Esophagus muscularis mucosa (tissue), 4 donors: ENCODE measurements around the gene OR6J1. TPM values are rescaled to one million over a fixed set of nuclear protein-coding genes. Genes with fewer than 3 reads are reported as not detected.
"Not testable (repeated sequence)": the region's sequence is repeated elsewhere in the genome, so short reads cannot be mapped to it uniquely, and the experiment has no call there.

ENCODE experiments used
- DNase-seq: peaks from one replicate; pipeline ENCODE4 v3.0.0-alpha.2; 2017; ENCODE audit errors: extremely low spot score
- H3K27ac ChIP-seq, 4 donors: fragments of 200-600 bp; sonication (generic); replicated peaks in 1 of 4; 1 replicate in 3 of 4; 2 replicates in 1 of 4; pipeline ENCODE4 v1.5.1; 2016 to 2019; ENCODE audit warnings: mild to moderate bottlenecking in 1 of 4
- H3K27me3 ChIP-seq, 4 donors: fragments of 200-600 bp; sonication (generic); one replicate each; pipeline versions ENCODE4 v1.5.1 to v1.6.0; 2016 to 2019
- H3K36me3 ChIP-seq, 4 donors: fragments of 200-600 bp; sonication (generic); one replicate each; pipeline ENCODE4 v1.5.1; 2016 to 2019
- H3K4me1 ChIP-seq, 4 donors: fragments of 200-600 bp; sonication (generic); one replicate each; pipeline ENCODE4 v1.5.1; 2016 to 2019
- H3K4me3 ChIP-seq, 4 donors: fragments of 200-600 bp; sonication (generic); 1 replicate in 2 of 4; 2 replicates in 2 of 4; pipeline ENCODE4 v1.5.1; 2016 to 2019; ENCODE audit warnings: mild to moderate bottlenecking in 4 of 4, moderate library complexity in 1 of 4
- H3K9me3 ChIP-seq, 4 donors: fragments of 200-600 bp; sonication (generic); 1 replicate in 3 of 4; 2 replicates in 1 of 4; pipeline ENCODE4 v1.5.1; 2016 to 2019
- CTCF ChIP-seq, 3 experiments: fragments of 200-600 bp in 2 of 3; fragments of 450-650 bp in 1 of 3; sonication (generic) in 2 of 3; IDR thresholded peaks; one replicate each; pipeline ENCODE4 v1.5.1; 2017 to 2019; ENCODE audit warnings: antibody characterized with exemption in 3 of 3, mild to moderate bottlenecking in 2 of 3, moderate library complexity in 1 of 3
- EP300 ChIP-seq: sonication (generic); formaldehyde crosslinking; IDR thresholded peaks from one replicate; pipeline ENCODE4 v1.6.1; 2017; ENCODE audit warnings: antibody characterized with exemption
- POLR2A ChIP-seq: fragments of 450-650 bp; IDR thresholded peaks from one replicate; pipeline ENCODE4 v1.6.1; 2017; ENCODE audit warnings: antibody characterized with exemption, moderate library complexity, mild to moderate bottlenecking, low read depth
- POLR2AphosphoS5 ChIP-seq, 2 donors: sonication (generic); formaldehyde crosslinking; IDR thresholded peaks; one replicate each; pipeline ENCODE4 v1.6.1; 2017; ENCODE audit warnings: antibody characterized with exemption in 2 of 2
- WGBS: methylation state at CpG from one replicate; pipeline ENCODE4 v1.1.5; 2018; 5-methylcytosine and 5-hydroxymethylcytosine counted together
- intact Hi-C: fragments of 100-400 bp; cut with DNase I; formaldehyde crosslinking; loops from one replicate; pipeline ENCODE4 v1.15.1; 2023
- total RNA-seq, 4 donors: library from RNA; depleted of rRNA; stranded (reverse); fragments of >200 nt; gene quantifications; one replicate each; pipeline versions ENCODE4 v1.1.0 to v1.2.1, GENCODE V29; 2016

OR6J1 gene
- total RNA-seq, 4 donors from 2014 or later = not detected

GRCh38 chr14:22648506-22648905 lies 4.4 kb upstream of the OR6J1 start:
- no peaks in the 10 kb centered on the region for H3K27me3 ChIP-seq
- no peak overlapping the region for H3K27ac ChIP-seq
- no peak overlapping the region for H3K4me3 ChIP-seq
- H3K36me3 ChIP-seq = no peaks in the 10 kb centered on the region
- intact Hi-C loops = no loop called here
- no peak for DNase-seq
- 64% methylated on average over 2 of the region's 2 CpGs for WGBS
- TF ChIP-seq EP300 (no peak), POLR2AphosphoS5 (IDR thresholded peaks at IDR 0.05) (no peak), POLR2A (no peak), CTCF (IDR thresholded peaks at IDR 0.05) (no peak)
- H3K9me3 ChIP-seq = no peaks in the 10 kb centered on the region
- peaks cover 0 to 5% (median 0%) of the 10 kb centered on the region in 4 donors for H3K4me1 ChIP-seq

- no peaks in the 10 kb centered on the region for H3K27me3 ChIP-seq
- H3K27ac ChIP-seq = no peak overlapping the region
- intact Hi-C loops = no loop called here
- WGBS = 90% methylated on average over 4 of the region's 4 CpGs
- no peaks in the 10 kb centered on the region for H3K36me3 ChIP-seq
- no peak overlapping the region for H3K4me3 ChIP-seq
- TF ChIP-seq EP300 = no peak
- no peak for TF ChIP-seq CTCF (IDR thresholded peaks at IDR 0.05)
- TF ChIP-seq POLR2A = no peak
- TF ChIP-seq POLR2AphosphoS5 (IDR thresholded peaks at IDR 0.05) = no peak
- H3K9me3 ChIP-seq = no peaks in the 10 kb centered on the region
- H3K4me1 ChIP-seq = no peaks in the 10 kb centered on the region
- DNase-seq = no peak
Observed at GRCh38 chr14:22646570-22647254, 2.6 kb upstream of the OR6J1 start.

- 51% methylated on average over 3 of the region's 3 CpGs for WGBS
Observed at GRCh38 chr14:22641846-22642245, 2.3 kb downstream of the OR6J1 start.

GRCh38 chr14:22640192-22640591 lies 4.0 kb downstream of the OR6J1 start:
- Histone ChIP-seq H3K27me3 (no peaks in the 10 kb centered on the region), H3K36me3 (no peaks in the 10 kb centered on the region), H3K4me3 (no peak overlapping the region), H3K9me3 (no peaks in the 10 kb centered on the region), H3K4me1 (no peaks in the 10 kb centered on the region), H3K27ac (no peak overlapping the region)
- intact Hi-C loops = no loop called here
- TF ChIP-seq CTCF (IDR thresholded peaks at IDR 0.05) (no peak), POLR2A (no peak), EP300 (no peak), POLR2AphosphoS5 (IDR thresholded peaks at IDR 0.05) (no peak)
- no peak for DNase-seq

More at GRCh38 chr14:22641846-22642245, 2.3 kb downstream of the OR6J1 start:
- Histone ChIP-seq H3K4me1 (no peaks in the 10 kb centered on the region), H3K27ac (no peak overlapping the region), H3K36me3 (no peaks in the 10 kb centered on the region), H3K4me3 (no peak overlapping the region), H3K9me3 (no peaks in the 10 kb centered on the region), H3K27me3 (no peaks in the 10 kb centered on the region)
- DNase-seq = no peak
- intact Hi-C loops = no loop called here
- no peak for TF ChIP-seq CTCF (IDR thresholded peaks at IDR 0.05)
- TF ChIP-seq POLR2AphosphoS5 (IDR thresholded peaks at IDR 0.05) = no peak
- TF ChIP-seq EP300 = no peak
- TF ChIP-seq POLR2A = no peak

- DNase-seq, H3K4me3 ChIP-seq, H3K27ac ChIP-seq, H3K36me3 ChIP-seq, H3K4me1 ChIP-seq, H3K27me3 ChIP-seq, H3K9me3 ChIP-seq, intact Hi-C loops: not testable (repeated sequence)
- WGBS = 55% methylated on average over 1 of the region's 1 CpG
Observed at GRCh38 chr14:22635980-22636379, 8.2 kb downstream of the OR6J1 start.
